ENCODE measurements around the gene IGFN1.

DNA sequence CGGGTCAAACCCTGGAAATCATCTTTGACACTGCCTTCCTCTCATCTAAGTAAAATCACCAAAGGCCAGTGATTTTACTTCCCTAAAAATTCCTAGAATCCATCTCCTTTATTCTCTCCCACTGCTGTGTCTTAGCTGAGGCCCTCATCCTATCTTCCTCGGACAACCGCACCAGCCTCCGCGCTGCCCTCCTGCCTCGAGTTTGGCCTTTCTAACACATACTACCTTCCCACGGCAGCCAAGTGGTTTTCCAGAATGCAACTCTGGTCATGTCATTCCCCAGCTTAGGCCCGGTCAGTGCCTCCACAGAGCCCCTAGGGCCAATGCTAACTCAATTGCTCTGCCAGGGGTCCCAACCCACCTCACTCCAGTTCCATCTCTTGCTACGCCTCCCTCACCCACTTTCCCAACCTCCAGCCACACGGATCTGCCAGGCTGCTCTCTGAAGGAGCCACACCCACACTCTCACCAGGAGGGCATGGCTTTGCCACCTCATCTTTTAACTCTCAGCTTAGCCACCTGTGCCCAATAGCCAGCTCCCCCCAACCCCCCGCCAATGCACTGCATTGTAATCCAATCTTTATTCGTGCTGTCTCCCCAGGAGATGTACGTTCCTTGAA lies 43.1 kb upstream of the IGFN1 start:
- TF ChIP-seq, protein P1, sequence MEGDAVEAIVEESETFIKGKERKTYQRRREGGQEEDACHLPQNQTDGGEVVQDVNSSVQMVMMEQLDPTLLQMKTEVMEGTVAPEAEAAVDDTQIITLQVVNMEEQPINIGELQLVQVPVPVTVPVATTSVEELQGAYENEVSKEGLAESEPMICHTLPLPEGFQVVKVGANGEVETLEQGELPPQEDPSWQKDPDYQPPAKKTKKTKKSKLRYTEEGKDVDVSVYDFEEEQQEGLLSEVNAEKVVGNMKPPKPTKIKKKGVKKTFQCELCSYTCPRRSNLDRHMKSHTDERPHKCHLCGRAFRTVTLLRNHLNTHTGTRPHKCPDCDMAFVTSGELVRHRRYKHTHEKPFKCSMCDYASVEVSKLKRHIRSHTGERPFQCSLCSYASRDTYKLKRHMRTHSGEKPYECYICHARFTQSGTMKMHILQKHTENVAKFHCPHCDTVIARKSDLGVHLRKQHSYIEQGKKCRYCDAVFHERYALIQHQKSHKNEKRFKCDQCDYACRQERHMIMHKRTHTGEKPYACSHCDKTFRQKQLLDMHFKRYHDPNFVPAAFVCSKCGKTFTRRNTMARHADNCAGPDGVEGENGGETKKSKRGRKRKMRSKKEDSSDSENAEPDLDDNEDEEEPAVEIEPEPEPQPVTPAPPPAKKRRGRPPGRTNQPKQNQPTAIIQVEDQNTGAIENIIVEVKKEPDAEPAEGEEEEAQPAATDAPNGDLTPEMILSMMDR (IDR thresholded peaks at IDR 0.05 in 2 of 3, conservative IDR thresholded peaks at IDR 0.05 in 1 of 3; ENCODE audit: control insufficient read depth in 2 of 3, extremely low read depth in 1 of 3, insufficient read depth in 1 of 3, low read depth in 3 of 3, low read length in 3 of 3), result no peak
- TF ChIP-seq MTA2 (IDR thresholded peaks at IDR 0.05; ENCODE audit: low read depth) (no peak), ZSCAN29 (IDR thresholded peaks at IDR 0.05) (no peak), SREBF1 (IDR thresholded peaks at IDR 0.05; ENCODE audit: low read length) (no peak), NR2C1 (IDR thresholded peaks at IDR 0.05) (no peak), POLR2A (IDR thresholded peaks at IDR 0.05; ENCODE audit: low read depth, low read length) (no peak), USF2 (IDR thresholded peaks at IDR 0.05; ENCODE audit: borderline replicate concordance, low read depth, low read length) (no peak), MAX (IDR thresholded peaks at IDR 0.05; ENCODE audit: low read depth, low read length) (no peak)

All from GM12878 (cell line).